ENCODE results near the gene GRID1.

The GRID1 gene

GRCh38 chr10:86130041-86130440, 236.6 kb downstream of the GRID1 start:
- no peaks in the 10 kb centered on the region for H3K36me3 Mint-ChIP-seq (ENCODE audit: low read depth)
- no peaks in the 10 kb centered on the region for H3K9me3 Mint-ChIP-seq
- no peaks in the 10 kb centered on the region for H3K4me1 Mint-ChIP-seq (ENCODE audit: low read depth)
- peaks cover 4% of the 10 kb centered on the region for H3K27me3 Mint-ChIP-seq (ENCODE audit: low read depth)
- no peak overlapping the region for H3K4me3 Mint-ChIP-seq
- H3K27ac Mint-ChIP-seq: no peak overlapping the region

GRCh38 chr10:86128360-86128759, 238.2 kb downstream of the GRID1 start:
- Mint-ChIP-seq H3K4me3 (no peak overlapping the region), H3K4me1 (ENCODE audit: low read depth) (no peaks in the 10 kb centered on the region), H3K27ac (no peak overlapping the region), H3K9me3 (no peaks in the 10 kb centered on the region), H3K36me3 (ENCODE audit: low read depth) (no peaks in the 10 kb centered on the region), H3K27me3 (ENCODE audit: low read depth) (peaks cover 4% of the 10 kb centered on the region)

GRCh38 chr10:86127274-86127819, 239.2 kb downstream of the GRID1 start:
- Mint-ChIP-seq H3K27me3 (ENCODE audit: low read depth) (peaks cover 4% of the 10 kb centered on the region), H3K4me3 (no peak overlapping the region), H3K27ac (no peak overlapping the region), H3K9me3 (no peaks in the 10 kb centered on the region), H3K4me1 (ENCODE audit: low read depth) (no peaks in the 10 kb centered on the region), H3K36me3 (ENCODE audit: low read depth) (no peaks in the 10 kb centered on the region)

GRCh38 chr10:86124734-86125133, 241.9 kb downstream of the GRID1 start:
- no peaks in the 10 kb centered on the region for H3K4me1 Mint-ChIP-seq (ENCODE audit: low read depth)
- no peaks in the 10 kb centered on the region for H3K36me3 Mint-ChIP-seq (ENCODE audit: low read depth)
- H3K27ac Mint-ChIP-seq: no peak overlapping the region
- no peaks in the 10 kb centered on the region for H3K9me3 Mint-ChIP-seq
- H3K4me3 Mint-ChIP-seq: no peak overlapping the region
- H3K27me3 Mint-ChIP-seq (ENCODE audit: low read depth): peaks cover 4% of the 10 kb centered on the region

GRCh38 chr10:86123715-86124114, 242.9 kb downstream of the GRID1 start:
- Mint-ChIP-seq H3K36me3 (ENCODE audit: low read depth) (no peaks in the 10 kb centered on the region), H3K27me3 (ENCODE audit: low read depth) (no peaks in the 10 kb centered on the region), H3K4me3 (no peak overlapping the region)

GRCh38 chr10:86123304-86123703, 243.3 kb downstream of the GRID1 start:
- no peak overlapping the region for H3K4me3 Mint-ChIP-seq
- H3K4me1 Mint-ChIP-seq (ENCODE audit: low read depth): no peaks in the 10 kb centered on the region
- no peaks in the 10 kb centered on the region for H3K36me3 Mint-ChIP-seq (ENCODE audit: low read depth)
- H3K9me3 Mint-ChIP-seq: no peaks in the 10 kb centered on the region
- no peaks in the 10 kb centered on the region for H3K27me3 Mint-ChIP-seq (ENCODE audit: low read depth)
- H3K27ac Mint-ChIP-seq: no peak overlapping the region

More at GRCh38 chr10:86123715-86124114, 242.9 kb downstream of the GRID1 start:
- Mint-ChIP-seq H3K4me1 (ENCODE audit: low read depth) (no peaks in the 10 kb centered on the region), H3K27ac (no peak overlapping the region), H3K9me3 (no peaks in the 10 kb centered on the region)

- H3K4me3 Mint-ChIP-seq: no peak overlapping the region
- no peaks in the 10 kb centered on the region for H3K4me1 Mint-ChIP-seq (ENCODE audit: low read depth)
- no peaks in the 10 kb centered on the region for H3K36me3 Mint-ChIP-seq (ENCODE audit: low read depth)
- no peaks in the 10 kb centered on the region for H3K9me3 Mint-ChIP-seq
- H3K27me3 Mint-ChIP-seq (ENCODE audit: low read depth): no peaks in the 10 kb centered on the region
- no peak overlapping the region for H3K27ac Mint-ChIP-seq
These were observed 243.9 kb downstream of the GRID1 start for GRCh38 chr10:86122646-86123045.

GRCh38 chr10:86121200-86121599, 245.4 kb downstream of the GRID1 start:
- Mint-ChIP-seq H3K4me1 (ENCODE audit: low read depth) (no peaks in the 10 kb centered on the region), H3K27ac (no peak overlapping the region), H3K27me3 (ENCODE audit: low read depth) (no peaks in the 10 kb centered on the region), H3K36me3 (ENCODE audit: low read depth) (no peaks in the 10 kb centered on the region), H3K4me3 (no peak overlapping the region), H3K9me3 (no peaks in the 10 kb centered on the region)

GRCh38 chr10:86117051-86117450, 249.5 kb downstream of the GRID1 start:
- H3K4me3 Mint-ChIP-seq: no peak overlapping the region
- no peaks in the 10 kb centered on the region for H3K9me3 Mint-ChIP-seq
- no peaks in the 10 kb centered on the region for H3K27me3 Mint-ChIP-seq (ENCODE audit: low read depth)
- no peaks in the 10 kb centered on the region for H3K4me1 Mint-ChIP-seq (ENCODE audit: low read depth)
- H3K27ac Mint-ChIP-seq: no peak overlapping the region
- no peaks in the 10 kb centered on the region for H3K36me3 Mint-ChIP-seq (ENCODE audit: low read depth)

- H3K9me3 Mint-ChIP-seq: no peaks in the 10 kb centered on the region
- H3K4me1 Mint-ChIP-seq (ENCODE audit: low read depth): no peaks in the 10 kb centered on the region
- H3K4me3 Mint-ChIP-seq: no peak overlapping the region
- no peaks in the 10 kb centered on the region for H3K27me3 Mint-ChIP-seq (ENCODE audit: low read depth)
- H3K36me3 Mint-ChIP-seq (ENCODE audit: low read depth): no peaks in the 10 kb centered on the region
- H3K27ac Mint-ChIP-seq: no peak overlapping the region
These were observed 252.6 kb downstream of the GRID1 start for GRCh38 chr10:86113983-86114382.

- Mint-ChIP-seq H3K4me3 (no peak overlapping the region), H3K27ac (no peak overlapping the region), H3K4me1 (ENCODE audit: low read depth) (no peaks in the 10 kb centered on the region), H3K9me3 (no peaks in the 10 kb centered on the region), H3K36me3 (ENCODE audit: low read depth) (no peaks in the 10 kb centered on the region), H3K27me3 (ENCODE audit: low read depth) (no peaks in the 10 kb centered on the region)
These were observed 253.1 kb downstream of the GRID1 start for GRCh38 chr10:86113501-86113900.

GRCh38 chr10:86113044-86113443, 253.6 kb downstream of the GRID1 start:
- Mint-ChIP-seq H3K27me3 (ENCODE audit: low read depth) (no peaks in the 10 kb centered on the region), H3K4me1 (ENCODE audit: low read depth) (no peaks in the 10 kb centered on the region), H3K9me3 (no peaks in the 10 kb centered on the region), H3K4me3 (no peak overlapping the region), H3K36me3 (ENCODE audit: low read depth) (no peaks in the 10 kb centered on the region), H3K27ac (no peak overlapping the region)

GRCh38 chr10:86111902-86112545, 254.6 kb downstream of the GRID1 start:
- Mint-ChIP-seq H3K36me3 (ENCODE audit: low read depth) (no peaks in the 10 kb centered on the region), H3K4me1 (ENCODE audit: low read depth) (no peaks in the 10 kb centered on the region), H3K4me3 (no peak overlapping the region), H3K27ac (no peak overlapping the region), H3K27me3 (ENCODE audit: low read depth) (no peaks in the 10 kb centered on the region), H3K9me3 (no peaks in the 10 kb centered on the region)

GRCh38 chr10:86110156-86110786, 256.3 kb downstream of the GRID1 start:
- Mint-ChIP-seq H3K27me3 (ENCODE audit: low read depth) (no peaks in the 10 kb centered on the region), H3K4me3 (no peak overlapping the region), H3K4me1 (ENCODE audit: low read depth) (no peaks in the 10 kb centered on the region), H3K9me3 (no peaks in the 10 kb centered on the region), H3K27ac (no peak overlapping the region), H3K36me3 (ENCODE audit: low read depth) (no peaks in the 10 kb centered on the region)

GRCh38 chr10:86109421-86109820, 257.2 kb downstream of the GRID1 start:
- H3K4me3 Mint-ChIP-seq: no peak overlapping the region
- H3K9me3 Mint-ChIP-seq: no peaks in the 10 kb centered on the region
- no peak overlapping the region for H3K27ac Mint-ChIP-seq
- H3K36me3 Mint-ChIP-seq (ENCODE audit: low read depth): no peaks in the 10 kb centered on the region
- H3K27me3 Mint-ChIP-seq (ENCODE audit: low read depth): no peaks in the 10 kb centered on the region
- H3K4me1 Mint-ChIP-seq (ENCODE audit: low read depth): no peaks in the 10 kb centered on the region
